HG02623 (cell line): ENCODE data around the gene PID1.
A peak's percentile ranks its signal among the peaks of the same experiment; 100 is the strongest.

ENCODE experiments used
- ATAC-seq: cut with Tn5 transposase; IDR thresholded peaks from one replicate; pipeline ENCODE4 v1.9.1; 2021; ENCODE audit warnings: moderate library complexity; ENCODE audit not compliant: unreplicated experiment

Gene PID1

GRCh38 chr2:229270551-229271410 lies at the start of gene PID1:
Gene PID1 (minus strand): TSS chr2:229271287. CDS start chr2:229271043, 244 bp downstream.
- ATAC-seq, result no peak

GRCh38 chr2:229319558-229319957 lies 48.5 kb upstream of the PID1 start:
- ATAC-seq, result no peak

GRCh38 chr2:229314117-229314516 lies 43.0 kb upstream of the PID1 start:
- ATAC-seq, result no peak

- no peak for ATAC-seq
Observed at GRCh38 chr2:229313591-229313990, 42.5 kb upstream of the PID1 start.

GRCh38 chr2:229301237-229301636 lies 30.1 kb upstream of the PID1 start:
- ATAC-seq, result no peak

GRCh38 chr2:229300790-229301189 lies 29.7 kb upstream of the PID1 start:
- ATAC-seq, result no peak

- ATAC-seq, result no peak
Observed at GRCh38 chr2:229300371-229300770, 29.3 kb upstream of the PID1 start.

- no peak for ATAC-seq
Observed at GRCh38 chr2:229297247-229297646, 26.2 kb upstream of the PID1 start.

- ATAC-seq, result no peak
Observed at GRCh38 chr2:229296536-229296935, 25.4 kb upstream of the PID1 start.

GRCh38 chr2:229296016-229296415 lies 24.9 kb upstream of the PID1 start:
- ATAC-seq, result no peak

GRCh38 chr2:229287823-229288222 lies 16.7 kb upstream of the PID1 start:
- no peak for ATAC-seq

GRCh38 chr2:229282758-229283546 lies 11.9 kb upstream of the PID1 start:
- ATAC-seq, result no peak

- ATAC-seq, result no peak
Observed at GRCh38 chr2:229279516-229279915, 8.4 kb upstream of the PID1 start.

- ATAC-seq, result no peak
Observed at GRCh38 chr2:229275506-229275905, 4.4 kb upstream of the PID1 start.

GRCh38 chr2:229273723-229274338 lies 2.7 kb upstream of the PID1 start:
- ATAC-seq, result peak; percentile 87

- ATAC-seq, result no peak
Observed at GRCh38 chr2:229273006-229273722, 2.1 kb upstream of the PID1 start.

GRCh38 chr2:229269941-229270340 lies 1.1 kb downstream of the PID1 start:
- no peak for ATAC-seq

GRCh38 chr2:229269146-229269545 lies 1.9 kb downstream of the PID1 start:
- no peak for ATAC-seq

GRCh38 chr2:229268626-229269025 lies 2.5 kb downstream of the PID1 start:
- no peak for ATAC-seq

- ATAC-seq, result no peak
Observed at GRCh38 chr2:229267080-229267479, 4.0 kb downstream of the PID1 start.

GRCh38 chr2:229265727-229266126 lies 5.4 kb downstream of the PID1 start:
- no peak for ATAC-seq
